Bronchial epithelial cell (primary cell): ENCODE data around the gene RSPH1. TPM values are rescaled to one million over a fixed set of nuclear protein-coding genes. Genes with fewer than 3 reads are reported as not detected.

Experiments
- DNase-seq: peaks from one replicate; pipeline ENCODE4 v3.0.0-alpha.2; 2010; ENCODE audit warnings: low read depth
- FAIRE-seq: peaks from 2 replicates; lab custom pipeline; 2011; peaks lifted over from hg19 to GRCh38; lab: Jason Lieb, UNC
- H3K27me3 ChIP-seq: 2 replicates; pipeline ENCODE4 v1.5.1; 2011; ENCODE audit warnings: low read length; ENCODE audit not compliant: control insufficient read depth, insufficient read depth
- H3K36me3 ChIP-seq: 2 replicates; pipeline ENCODE4 v1.5.1; 2011; ENCODE audit warnings: low read length; ENCODE audit not compliant: control insufficient read depth, insufficient read depth
- H3K4me3 ChIP-seq: 2 replicates; pipeline ENCODE4 v1.5.1; 2011; ENCODE audit warnings: mild to moderate bottlenecking, low read depth, low read length, control low read depth
- total RNA-seq: library from RNA; depleted of rRNA; stranded (reverse); fragments of >200 nt; gene quantifications from 2 replicates; pipeline ENCODE4 v1.2.1, GENCODE V29; 2014
- TF ChIP-seq, protein P1 (sequence below): IDR thresholded peaks from 2 replicates; pipeline ENCODE4 v1.5.1; 2011; ENCODE audit warnings: mild to moderate bottlenecking, moderate library complexity, low read length, control low read depth, inconsistent platforms; ENCODE audit not compliant: insufficient read depth, severe bottlenecking

Gene RSPH1
- total RNA-seq, 1 donor from 2014 or later, result under 0.01 TPM

DNA sequence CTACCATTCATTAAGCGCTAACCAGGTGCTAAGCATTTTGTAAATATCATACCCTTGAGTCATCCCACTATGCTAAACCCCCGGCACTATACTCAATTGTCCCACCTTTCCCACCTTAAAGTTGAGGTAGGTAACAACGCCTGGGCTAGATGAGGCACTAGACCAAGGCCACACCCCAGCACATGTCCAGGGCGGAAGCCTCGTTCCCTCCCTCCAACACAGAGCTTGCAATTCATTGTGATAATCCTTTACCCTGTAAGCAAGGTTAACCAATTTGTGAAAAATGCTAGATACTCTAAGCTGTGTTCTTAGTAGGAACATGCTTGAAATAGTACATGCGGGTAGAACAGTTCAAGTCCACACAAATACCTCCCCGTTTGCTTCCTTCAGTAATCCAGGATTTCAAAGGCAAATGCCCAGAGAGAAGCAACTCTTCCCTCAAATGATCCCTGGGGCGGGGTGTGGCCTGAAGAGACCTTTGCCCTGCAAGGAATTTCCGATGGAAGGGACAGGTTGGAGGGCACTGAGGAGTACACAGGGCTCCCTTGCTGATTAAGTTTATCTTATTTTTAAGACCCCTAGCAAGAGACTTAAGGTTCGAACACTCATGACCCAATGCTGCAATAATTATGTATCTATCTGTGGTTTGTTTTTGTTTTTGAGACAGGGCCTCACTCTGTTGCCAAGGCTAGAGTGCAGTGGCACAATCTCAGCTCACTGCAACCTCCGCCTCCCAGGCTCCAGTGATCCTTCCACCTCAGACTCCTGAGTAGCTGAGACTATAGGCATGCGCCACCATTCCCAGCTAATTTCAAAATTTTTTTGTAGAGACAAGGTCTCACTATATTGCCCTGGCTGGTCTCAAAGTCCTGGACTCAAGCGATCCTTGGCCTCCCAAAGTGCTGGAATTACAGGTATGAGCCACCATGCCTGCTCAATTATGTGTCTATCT is 2.6 kb downstream of the RSPH1 start:
- Histone ChIP-seq H3K27me3 (no peaks in the 10 kb centered on the region), H3K36me3 (no peaks in the 10 kb centered on the region), H3K4me3 (no peak overlapping the region)
- FAIRE-seq (no peak), DNase-seq (no peak)
- TF ChIP-seq, protein P1, sequence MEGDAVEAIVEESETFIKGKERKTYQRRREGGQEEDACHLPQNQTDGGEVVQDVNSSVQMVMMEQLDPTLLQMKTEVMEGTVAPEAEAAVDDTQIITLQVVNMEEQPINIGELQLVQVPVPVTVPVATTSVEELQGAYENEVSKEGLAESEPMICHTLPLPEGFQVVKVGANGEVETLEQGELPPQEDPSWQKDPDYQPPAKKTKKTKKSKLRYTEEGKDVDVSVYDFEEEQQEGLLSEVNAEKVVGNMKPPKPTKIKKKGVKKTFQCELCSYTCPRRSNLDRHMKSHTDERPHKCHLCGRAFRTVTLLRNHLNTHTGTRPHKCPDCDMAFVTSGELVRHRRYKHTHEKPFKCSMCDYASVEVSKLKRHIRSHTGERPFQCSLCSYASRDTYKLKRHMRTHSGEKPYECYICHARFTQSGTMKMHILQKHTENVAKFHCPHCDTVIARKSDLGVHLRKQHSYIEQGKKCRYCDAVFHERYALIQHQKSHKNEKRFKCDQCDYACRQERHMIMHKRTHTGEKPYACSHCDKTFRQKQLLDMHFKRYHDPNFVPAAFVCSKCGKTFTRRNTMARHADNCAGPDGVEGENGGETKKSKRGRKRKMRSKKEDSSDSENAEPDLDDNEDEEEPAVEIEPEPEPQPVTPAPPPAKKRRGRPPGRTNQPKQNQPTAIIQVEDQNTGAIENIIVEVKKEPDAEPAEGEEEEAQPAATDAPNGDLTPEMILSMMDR, result no peak

DNA sequence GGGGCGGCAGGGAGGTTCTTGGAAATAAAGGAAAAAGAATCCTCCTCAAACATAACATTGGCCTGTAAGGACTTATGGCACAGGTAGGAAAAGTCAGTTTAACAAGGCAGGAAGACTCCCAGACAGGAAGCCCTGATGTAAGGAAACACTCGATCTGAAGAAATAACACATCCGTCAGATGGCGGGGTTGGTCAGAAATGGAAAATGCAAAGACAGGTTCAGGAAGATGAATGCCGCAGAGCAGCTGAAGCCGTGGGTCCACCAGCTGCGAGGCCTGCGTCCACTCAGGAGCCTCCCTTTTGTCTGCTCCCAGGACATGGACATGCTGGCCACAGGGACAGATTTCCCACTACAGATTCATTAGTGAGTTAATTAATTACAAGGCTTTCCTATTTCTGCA is 3.8 kb downstream of the RSPH1 start:
- DNase-seq, result no peak
- no peak for FAIRE-seq
- Histone ChIP-seq H3K27me3 (no peaks in the 10 kb centered on the region), H3K36me3 (no peaks in the 10 kb centered on the region), H3K4me3 (no peak overlapping the region)
- TF ChIP-seq, protein P1, result no peak

DNA sequence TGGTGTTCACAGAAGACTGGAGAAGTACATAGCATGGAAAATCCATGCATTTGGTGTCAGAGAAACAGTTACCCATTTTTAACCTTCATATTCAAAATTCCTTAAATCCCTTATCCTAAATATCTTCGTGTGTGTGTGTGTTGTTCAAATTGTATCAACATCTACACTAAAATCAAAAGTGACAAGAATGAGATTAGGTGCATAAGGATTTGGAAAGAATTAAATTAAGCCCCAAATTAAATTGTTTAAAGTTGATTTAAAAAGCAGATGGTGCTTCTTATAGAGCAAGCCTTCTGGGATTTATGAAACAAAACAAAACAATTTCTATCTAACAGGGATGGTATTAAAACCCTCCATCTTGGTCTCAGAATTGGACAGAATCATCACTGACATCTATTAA is 4.7 kb downstream of the RSPH1 start:
- Histone ChIP-seq H3K27me3 (no peaks in the 10 kb centered on the region), H3K36me3 (no peaks in the 10 kb centered on the region), H3K4me3 (no peak overlapping the region)
- no peak for FAIRE-seq
- no peak for DNase-seq
- TF ChIP-seq, protein P1, result no peak

DNA sequence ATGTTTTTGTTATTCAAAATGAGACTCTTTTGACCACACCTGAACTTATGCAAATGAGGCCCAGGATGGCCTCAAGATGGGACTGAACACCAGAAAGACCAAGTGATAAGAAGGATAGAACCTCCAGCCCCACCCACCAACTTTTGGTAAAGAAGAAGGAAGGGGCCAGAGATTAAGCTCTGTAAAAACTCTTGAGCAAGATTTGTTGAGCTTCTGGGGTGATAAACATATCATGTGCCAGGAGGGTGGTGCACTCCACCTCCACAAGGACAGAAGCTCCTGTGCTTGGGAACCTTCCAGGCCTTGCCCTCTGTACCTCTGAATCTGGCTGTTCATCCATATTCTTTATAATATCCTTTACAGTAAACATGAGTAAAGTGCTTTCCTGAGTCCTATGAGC is 5.3 kb downstream of the RSPH1 start:
- TF ChIP-seq, protein P1, result no peak
- no peaks in the 10 kb centered on the region for H3K27me3 ChIP-seq
- H3K4me3 ChIP-seq, result no peak overlapping the region
- FAIRE-seq (no peak), DNase-seq (no peak)
- H3K36me3 ChIP-seq, result no peaks in the 10 kb centered on the region

DNA sequence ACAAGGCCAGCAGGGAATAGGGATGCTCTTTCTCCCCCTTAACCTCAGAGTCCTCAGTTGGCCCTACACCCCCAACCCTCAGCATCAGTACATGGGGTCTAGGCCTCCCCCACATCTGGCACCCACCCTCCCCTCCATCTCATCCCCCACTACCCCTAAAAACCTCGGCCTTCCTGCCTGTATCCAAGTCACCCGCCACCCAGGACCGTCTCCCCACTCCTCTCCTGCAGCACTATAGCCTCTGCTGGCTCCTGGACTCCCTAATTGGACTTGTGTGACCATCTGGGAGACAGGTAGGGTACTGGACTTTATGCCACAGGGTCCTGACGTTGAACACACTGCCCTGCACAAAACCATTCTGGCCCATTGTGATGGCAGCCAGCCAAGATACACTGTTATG is 6.0 kb downstream of the RSPH1 start:
- H3K4me3 ChIP-seq, result no peak overlapping the region
- TF ChIP-seq, protein P1, result no peak
- no peaks in the 10 kb centered on the region for H3K36me3 ChIP-seq
- FAIRE-seq (no peak), DNase-seq (no peak)
- no peaks in the 10 kb centered on the region for H3K27me3 ChIP-seq
